K562 treated with DMSO at 1 percent for 24 hours (cell line): ENCODE results near the gene OR4C12. TPM values are rescaled to one million over a fixed set of nuclear protein-coding genes. Genes with fewer than 3 reads are reported as not detected.

Experiments used
- total RNA-seq: library from RNA; unstranded; fragments of 300-600 nt; gene quantifications from 2 replicates; pipeline ENCODE4 v1.2.3, GENCODE V29; 2022; ENCODE audit warnings: low read depth; ENCODE audit not compliant: insufficient read depth

OR4C12 gene
- total RNA-seq, result not detected in 2 replicates

DNA sequence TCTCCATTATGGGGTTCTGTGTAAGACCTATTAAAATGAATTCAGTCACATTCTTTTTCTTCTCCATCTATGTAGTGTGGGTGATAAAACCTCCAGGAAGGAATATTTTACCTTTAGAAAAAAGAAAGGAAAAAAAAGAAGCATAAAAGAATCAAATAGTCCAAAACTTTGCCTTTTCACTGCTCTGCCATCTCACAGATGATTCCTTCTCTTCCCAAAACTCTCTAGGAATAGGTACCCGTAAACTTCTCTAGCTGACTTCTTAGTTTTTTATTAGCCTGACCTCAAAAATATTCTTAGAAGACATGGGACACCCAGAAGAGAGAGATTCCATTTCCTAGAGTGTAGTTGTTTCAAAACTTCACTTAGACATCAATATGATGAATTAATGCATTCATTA lies at the start of gene OR4C12:
Gene OR4C12 (minus strand): TSS at position 101 of the 400 bp plus-strand sequence. CDS start 34 bp downstream, at position 67.

GRCh38 chr11:49952091-49952490 lies 30.2 kb downstream of the OR4C12 start, which contains the start of gene OR4C13:
Gene OR4C13 (plus strand): TSS chr11:49952391. CDS start chr11:49952423, 32 bp downstream.

Other genes starting within 250 kb of the OR4C12 start
- not detected in 2 replicates for gene OR4C13, start 30.1 kb downstream of the OR4C12 start, total RNA-seq
- not detected in 2 replicates for gene OR4C45, start 50.3 kb upstream of the OR4C12 start, total RNA-seq